WTC11 (cell line): ENCODE measurements around the gene FNDC11. TPM values are rescaled to one million over a fixed set of nuclear protein-coding genes. Genes with fewer than 3 reads are reported as not detected.

Experiments used
- ATAC-seq: fragments of 200-7000 bp; cut with Tn5 transposase; 2 replicates; pipeline ENCODE4 v1.10.0; 2021; ENCODE audit warnings: mild to moderate bottlenecking, moderate library complexity
- CTCF ChIA-PET: fragments of 300-600 bp; sonication (Branson Sonifier 250); formaldehyde crosslinking; loops from one replicate; lab custom pipeline; 2021; ENCODE audit warnings: antibody characterized with exemption; lab: Charles Lee
- POLR2A ChIA-PET: fragments of 350-600 bp; sonication (Branson Sonifier 250); formaldehyde crosslinking; loops from one replicate; lab custom pipeline; 2021; ENCODE audit warnings: antibody characterized with exemption; lab: Charles Lee
- DNase-seq: peaks from one replicate; pipeline ENCODE4 v3.0.0; 2021; ENCODE audit warnings: low spot score
- H3K27ac Mint-ChIP-seq: 2 replicates; pipeline ENCODE4 v1.8.0; 2021; ENCODE audit warnings: mixed read lengths
- H3K27me3 Mint-ChIP-seq: 2 replicates; pipeline ENCODE4 v1.8.0; 2021; ENCODE audit warnings: low read depth, mild to moderate bottlenecking, moderate library complexity, mixed read lengths
- H3K36me3 Mint-ChIP-seq: 2 replicates; pipeline ENCODE4 v1.8.0; 2021; ENCODE audit warnings: mixed read lengths
- H3K4me1 Mint-ChIP-seq: 2 replicates; pipeline ENCODE4 v1.8.0; 2022; ENCODE audit warnings: mixed read lengths
- H3K4me3 Mint-ChIP-seq: 2 replicates; pipeline ENCODE4 v1.8.0; 2021; ENCODE audit warnings: mild to moderate bottlenecking, moderate library complexity, mixed read lengths
- H3K9me3 Mint-ChIP-seq: 2 replicates; pipeline ENCODE4 v1.8.0; 2021; ENCODE audit warnings: mixed read lengths
- ATF2 ChIP-seq: sonication (generic); formaldehyde crosslinking; IDR thresholded peaks from 2 replicates; pipeline ENCODE4 v1.8.1; 2022; ENCODE audit warnings: low read depth, missing genetic modification reagents, borderline replicate concordance
- ATF3 ChIP-seq: sonication (generic); formaldehyde crosslinking; conservative IDR thresholded peaks from 2 replicates; pipeline ENCODE4 v1.8.1; 2022; ENCODE audit warnings: mild to moderate bottlenecking, missing genetic modification reagents
- ATF6 ChIP-seq: sonication (generic); formaldehyde crosslinking; IDR thresholded peaks from 2 replicates; pipeline ENCODE4 v1.8.1; 2023; ENCODE audit warnings: mild to moderate bottlenecking, missing genetic modification reagents
- CTCF ChIP-seq: fragments of 200-600 bp; IDR thresholded peaks from 2 replicates; pipeline ENCODE4 v1.8.0; 2022; ENCODE audit warnings: antibody characterized with exemption
- FOXK1 ChIP-seq: sonication (generic); formaldehyde crosslinking; IDR thresholded peaks from 2 replicates; pipeline ENCODE4 v1.8.0; 2022; ENCODE audit warnings: mild to moderate bottlenecking, moderate library complexity, missing genetic modification reagents
- FOXP4 ChIP-seq: sonication (generic); formaldehyde crosslinking; IDR thresholded peaks from 2 replicates; pipeline ENCODE4 v1.8.0; 2022; ENCODE audit warnings: mild to moderate bottlenecking, missing genetic modification reagents
- GTF2I ChIP-seq: fragments of 250-450 bp; sonication (Bioruptor Pico); conservative IDR thresholded peaks from 2 replicates; pipeline ENCODE4 v1.4.0; 2021; ENCODE audit warnings: mild to moderate bottlenecking
- NFYB ChIP-seq: sonication (generic); formaldehyde crosslinking; conservative IDR thresholded peaks from 2 replicates; pipeline ENCODE4 v1.8.0; 2022; ENCODE audit warnings: low read depth, missing genetic modification reagents
- NR2C2 ChIP-seq: sonication (generic); formaldehyde crosslinking; IDR thresholded peaks from 2 replicates; pipeline ENCODE4 v1.8.0; 2022; ENCODE audit warnings: mild to moderate bottlenecking, missing genetic modification reagents
- NR3C1 ChIP-seq: sonication (generic); formaldehyde crosslinking; conservative IDR thresholded peaks from 2 replicates; pipeline ENCODE4 v1.8.1; 2023; ENCODE audit warnings: low read depth, mild to moderate bottlenecking, missing genetic modification reagents
- OVOL2 ChIP-seq: fragments of 250-450 bp; sonication (Bioruptor Pico); IDR thresholded peaks from 2 replicates; pipeline ENCODE4 v1.9.0; 2021; ENCODE audit warnings: mild to moderate bottlenecking, borderline replicate concordance
- SMAD4 ChIP-seq: sonication (generic); formaldehyde crosslinking; IDR thresholded peaks from 2 replicates; pipeline ENCODE4 v1.8.0; 2022; ENCODE audit warnings: mild to moderate bottlenecking, missing genetic modification reagents
- STAT6 ChIP-seq: sonication (generic); formaldehyde crosslinking; conservative IDR thresholded peaks from 2 replicates; pipeline ENCODE4 v1.8.1; 2023; ENCODE audit warnings: mild to moderate bottlenecking, low read depth, missing genetic modification reagents, moderate library complexity
- TEAD4 ChIP-seq: sonication (generic); formaldehyde crosslinking; IDR thresholded peaks from 2 replicates; pipeline ENCODE4 v1.8.0; 2022; ENCODE audit warnings: mild to moderate bottlenecking, missing genetic modification reagents
- USF1 ChIP-seq: sonication (generic); formaldehyde crosslinking; IDR thresholded peaks from 2 replicates; pipeline ENCODE4 v1.8.0; 2022; ENCODE audit warnings: mild to moderate bottlenecking, missing genetic modification reagents
- ZNF121 ChIP-seq: sonication (generic); formaldehyde crosslinking; IDR thresholded peaks from 2 replicates; pipeline ENCODE4 v1.8.0; 2023; ENCODE audit warnings: missing genetic modification reagents
- ZNF317 ChIP-seq: sonication (generic); formaldehyde crosslinking; IDR thresholded peaks from 2 replicates; pipeline ENCODE4 v1.8.1; 2023; ENCODE audit warnings: low read depth, mild to moderate bottlenecking, moderate library complexity, missing genetic modification reagents, borderline replicate concordance
- ZNF416 ChIP-seq: fragments of 250-450 bp; sonication (Bioruptor Pico); IDR thresholded peaks from 2 replicates; pipeline ENCODE4 v1.9.0; 2021; ENCODE audit warnings: mild to moderate bottlenecking, inconsistent platforms
- ZNF512 ChIP-seq: sonication (generic); formaldehyde crosslinking; IDR thresholded peaks from 2 replicates; pipeline ENCODE4 v1.8.1; 2022; ENCODE audit warnings: missing genetic modification reagents, borderline replicate concordance
- ZNF671 ChIP-seq: fragments of 250-450 bp; sonication (Bioruptor Pico); IDR thresholded peaks from 2 replicates; pipeline ENCODE4 v1.8.0; 2021; ENCODE audit warnings: mild to moderate bottlenecking
- total RNA-seq: library from RNA; stranded (reverse); gene quantifications from 3 replicates; pipeline ENCODE4 v1.2.3, GENCODE V29; 2021

Gene FNDC11
- total RNA-seq, 1 experiment from 2014 or later: 3.8 TPM

GRCh38 chr20:63538204-63539091, 15.5 kb upstream of the FNDC11 start:
- no peaks in the 10 kb centered on the region for H3K9me3 Mint-ChIP-seq
- H3K4me1 Mint-ChIP-seq: 0 out of 2 replicates have a peak, but pooled peaks cover 2% of the 10 kb centered on the region
- no peak for TF ChIP-seq NFYB (CRISPR knock-in tag)
- peak; percentile 20; the same call in 1 of the 2 replicates for TF ChIP-seq CTCF
- H3K27ac Mint-ChIP-seq: no peak overlapping the region
- H3K36me3 Mint-ChIP-seq: no peaks in the 10 kb centered on the region
- ATAC-seq: peak; percentile 31
- CTCF ChIA-PET: interaction anchor here (0.6 to 5.0 kb wide), 85 partner anchors 8 to 754 kb away, joined by 3 to 81 read pairs (median 4); partner anchors contain the start of genes ARFRP1, GMEB2, HELZ2 and PPDPF
- peak overlapping the region; percentile 49; the same call in 1 of the 2 replicates for H3K4me3 Mint-ChIP-seq
- H3K27me3 Mint-ChIP-seq: no peaks in the 10 kb centered on the region
- DNase-seq: peak; percentile 62
- POLR2A ChIA-PET: interaction anchor here (1.4 kb wide), 2 partner anchors 14 to 317 kb away, joined by 3 to 4 read pairs; no protein-coding TSS in a partner anchor

GRCh38 chr20:63539092-63539430, 14.9 kb upstream of the FNDC11 start:
- POLR2A ChIA-PET: interaction anchor here (1.4 kb wide), 1 partner anchor 14 kb away, joined by 4 read pairs; no protein-coding TSS in a partner anchor
- H3K36me3 Mint-ChIP-seq: no peaks in the 10 kb centered on the region
- DNase-seq (no peak), ATAC-seq (no peak)
- H3K27ac Mint-ChIP-seq: no peak overlapping the region
- no peaks in the 10 kb centered on the region for H3K27me3 Mint-ChIP-seq
- 0 out of 2 replicates have a peak, but pooled peaks cover 2% of the 10 kb centered on the region for H3K4me1 Mint-ChIP-seq
- no peaks in the 10 kb centered on the region for H3K9me3 Mint-ChIP-seq
- CTCF ChIA-PET: interaction anchor here (1.0 to 5.0 kb wide), 20 partner anchors 8 to 435 kb away, joined by 3 to 81 read pairs (median 15); partner anchors contain the start of genes ARFRP1, HELZ2, RTEL1 and SRMS
- no peak overlapping the region for H3K4me3 Mint-ChIP-seq
- TF ChIP-seq ZNF512 (no peak), STAT6 (no peak), USF1 (CRISPR knock-in tag) (no peak), ATF2 (CRISPR knock-in tag) (no peak), ZNF317 (CRISPR knock-in tag) (no peak), GTF2I (CRISPR knock-in tag) (no peak), ZNF416 (CRISPR knock-in tag) (no peak), ZNF121 (no peak), SMAD4 (no peak), NR3C1 (no peak), FOXP4 (CRISPR knock-in tag) (no peak), ATF3 (CRISPR knock-in tag) (no peak), FOXK1 (CRISPR knock-in tag) (no peak), ATF6 (no peak), ZNF671 (no peak), TEAD4 (CRISPR knock-in tag) (no peak), NR2C2 (CRISPR knock-in tag) (no peak), OVOL2 (CRISPR knock-in tag) (no peak)
